Measurements from ENCODE around the gene KCNC4.

- TF ChIP-seq CTCF (IDR thresholded peaks at IDR 0.05) (no peak), POLR2A (IDR thresholded peaks at IDR 0.05) (no peak)
Observed at GRCh38 chr1:110183642-110184167, 26.4 kb upstream of the KCNC4 start.
